ENCODE data around the gene CASTOR1. TPM values are rescaled to one million over a fixed set of nuclear protein-coding genes. Genes with fewer than 3 reads are reported as not detected.
A peak's percentile ranks its signal among the peaks of the same experiment; 100 is the strongest.

Gene CASTOR1
- total RNA-seq, 6 donors from 2014 or later = 7.0 to 31.5 (median 22.1) TPM

DNA sequence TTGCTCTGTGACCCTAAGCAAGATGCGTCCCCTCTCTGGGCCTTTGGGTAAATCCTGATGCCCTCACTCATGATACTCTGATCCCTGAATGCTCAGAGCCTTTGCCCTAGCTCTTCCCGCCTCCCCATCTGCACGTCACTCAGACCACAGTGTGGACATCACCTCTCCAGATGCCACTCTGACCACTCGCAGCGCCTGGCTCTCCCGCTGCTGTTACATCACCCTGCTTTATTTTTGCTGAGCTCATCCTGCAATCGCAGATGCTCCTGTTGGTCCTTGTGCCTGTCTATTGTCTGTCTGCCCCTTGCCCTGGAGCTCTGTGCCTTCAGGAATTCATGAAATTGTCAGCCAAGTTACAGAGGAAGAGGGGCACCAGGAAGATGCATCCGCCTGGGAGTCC is 28.2 kb downstream of the CASTOR1 start:
- peak in 1 of 2 donors; percentile 43 for TF ChIP-seq POLR2AphosphoS5 (IDR thresholded peaks at IDR 0.05)
- TF ChIP-seq POLR2A (IDR thresholded peaks at IDR 0.05) = no peak
- ATAC-seq (ENCODE audit: low FRiP score in 2 of 2) = no peak
- peak in 1 of 2 donors; percentile 71 for DNase-seq
- WGBS, 2 donors = 71 to 85% methylated on average over 8 of the region's 8 CpGs
- H3K36me3 ChIP-seq = no peaks in the 10 kb centered on the region
- H3K4me3 ChIP-seq = no peak overlapping the region
- peaks cover 5 to 22% (median 12%) of the 10 kb centered on the region in 4 donors for H3K4me1 ChIP-seq
- no peaks in the 10 kb centered on the region for H3K9me3 ChIP-seq
- H3K27ac ChIP-seq = peak overlapping the region in 2 of 4 donors; percentile 8 to 33
- H3K27me3 ChIP-seq = no peaks in the 10 kb centered on the region

GRCh38 chr22:30260682-30261081 is 28.6 kb downstream of the CASTOR1 start:
- Histone ChIP-seq H3K4me1 (peaks cover 7 to 24% (median 17%) of the 10 kb centered on the region in 4 donors), H3K27me3 (no peaks in the 10 kb centered on the region), H3K36me3 (no peaks in the 10 kb centered on the region), H3K4me3 (no peak overlapping the region), H3K27ac (no peak overlapping the region), H3K9me3 (no peaks in the 10 kb centered on the region)
- DNase-seq (no peak), ATAC-seq (ENCODE audit: low FRiP score in 2 of 2) (no peak)
- TF ChIP-seq CTCF (IDR thresholded peaks at IDR 0.05) = no peak
- TF ChIP-seq POLR2A (IDR thresholded peaks at IDR 0.05) = no peak
- no peak for TF ChIP-seq EP300 (IDR thresholded peaks at IDR 0.05)
- no peak for TF ChIP-seq POLR2AphosphoS5 (IDR thresholded peaks at IDR 0.05)
- 84 to 92% methylated on average over 8 of the region's 8 CpGs for WGBS, 2 donors

GRCh38 chr22:30260276-30260675 is 29.0 kb downstream of the CASTOR1 start:
- WGBS, 2 donors = 89 to 92% methylated on average over 7 to 9 of the region's 11 CpGs
- DNase-seq = no peak

GRCh38 chr22:30254314-30254713 is 35.0 kb downstream of the CASTOR1 start:
- DNase-seq (no peak), ATAC-seq (ENCODE audit: low FRiP score in 2 of 2) (peak in 1 of 2 donors; percentile 4)
- no peaks in the 10 kb centered on the region for H3K9me3 ChIP-seq
- H3K36me3 ChIP-seq = no peaks in the 10 kb centered on the region
- peaks cover 15 to 37% (median 21%) of the 10 kb centered on the region in 4 donors for H3K4me1 ChIP-seq
- WGBS, 2 donors = 77 to 83% methylated on average over 3 to 6 of the region's 6 CpGs
- TF ChIP-seq EP300 (IDR thresholded peaks at IDR 0.05) (no peak), POLR2A (IDR thresholded peaks at IDR 0.05) (no peak), CTCF (IDR thresholded peaks at IDR 0.05) (no peak), POLR2AphosphoS5 (IDR thresholded peaks at IDR 0.05) (no peak)
- H3K4me3 ChIP-seq = no peak overlapping the region
- H3K27me3 ChIP-seq = no peaks in the 10 kb centered on the region
- H3K27ac ChIP-seq = peak overlapping the region in 1 of 4 donors; percentile 40

More at GRCh38 chr22:30260276-30260675, 29.0 kb downstream of the CASTOR1 start:
- TF ChIP-seq POLR2AphosphoS5 (IDR thresholded peaks at IDR 0.05) (no peak), EP300 (IDR thresholded peaks at IDR 0.05) (no peak), CTCF (IDR thresholded peaks at IDR 0.05) (no peak), POLR2A (IDR thresholded peaks at IDR 0.05) (no peak)
- Histone ChIP-seq H3K9me3 (no peaks in the 10 kb centered on the region), H3K4me3 (no peak overlapping the region), H3K27ac (no peak overlapping the region), H3K27me3 (no peaks in the 10 kb centered on the region), H3K4me1 (peaks cover 7 to 20% (median 17%) of the 10 kb centered on the region in 4 donors), H3K36me3 (no peaks in the 10 kb centered on the region)
- no peak for ATAC-seq (ENCODE audit: low FRiP score in 2 of 2)

DNA sequence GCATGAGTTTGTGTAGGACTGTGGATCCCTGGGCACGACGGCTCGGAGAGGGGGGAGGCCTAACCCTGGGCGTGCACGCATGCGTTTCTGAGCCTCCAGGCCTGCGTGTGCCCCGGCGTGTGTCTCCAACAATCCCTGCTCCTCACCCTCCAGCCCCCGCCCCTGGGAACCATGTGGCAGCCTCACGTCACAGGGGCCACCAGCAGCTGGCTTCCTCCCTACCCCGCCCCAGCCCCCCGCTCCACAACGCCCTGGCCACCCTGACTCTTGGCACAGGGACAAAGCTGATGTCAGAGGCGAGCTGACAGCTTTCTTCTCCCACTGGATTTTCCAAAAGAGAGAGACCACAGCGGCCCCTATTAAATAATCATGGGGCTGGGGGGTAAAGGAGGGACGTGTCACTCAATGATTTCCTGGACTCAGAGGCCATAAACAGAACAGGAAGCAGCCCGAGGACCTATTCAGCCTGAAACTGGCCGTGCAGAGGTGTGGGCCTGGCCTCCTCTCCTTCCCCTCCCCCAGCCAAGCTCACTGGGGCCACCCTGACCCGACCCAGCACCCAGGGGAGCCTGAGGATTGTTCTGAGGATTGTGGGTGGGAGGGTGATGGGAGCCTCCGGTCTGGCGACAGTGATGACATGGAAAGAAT is 36.0 kb downstream of the CASTOR1 start:
- Histone ChIP-seq H3K4me1 (peaks cover 19 to 45% (median 26%) of the 10 kb centered on the region in 4 donors), H3K27me3 (no peaks in the 10 kb centered on the region), H3K36me3 (no peaks in the 10 kb centered on the region), H3K4me3 (no peak overlapping the region), H3K27ac (peak overlapping the region in 2 of 4 donors; percentile 13 to 40), H3K9me3 (no peaks in the 10 kb centered on the region)
- 41 to 42% methylated on average over 14 to 21 of the region's 22 CpGs for WGBS, 2 donors
- TF ChIP-seq POLR2A (IDR thresholded peaks at IDR 0.05) (no peak), CTCF (IDR thresholded peaks at IDR 0.05) (no peak), POLR2AphosphoS5 (IDR thresholded peaks at IDR 0.05) (no peak), EP300 (IDR thresholded peaks at IDR 0.05) (no peak)
- DNase-seq (peak in 1 of 2 donors; percentile 84), ATAC-seq (ENCODE audit: low FRiP score in 2 of 2) (peak; percentile 4 to 25)

Data from upper lobe of left lung (tissue), 6 donors.